NCI-H2107 treated with DMSO at 0.1 percent for 48 hours (cell line): ENCODE measurements around the gene WFDC10B.
"Not testable (repeated sequence)": the region's sequence is repeated elsewhere in the genome, so short reads cannot be mapped to it uniquely, and the experiment has no call there.

Experiments used
- DNase-seq: peaks from one replicate; lab custom pipeline; 2025; ENCODE audit not compliant: unreplicated experiment; lab: John Stamatoyannopoulos, UW

The WFDC10B gene

GRCh38 chr20:45704969-45705637, at the start of gene WFDC10B:
Gene WFDC10B (minus strand): TSS chr20:45705019. CDS start chr20:45685992, 19,027 bp downstream.
- DNase-seq = peak; percentile 3

- no peak for DNase-seq
These were observed 47.9 kb upstream of the WFDC10B start for GRCh38 chr20:45752746-45753145.

- no peak for DNase-seq
These were observed 46.9 kb upstream of the WFDC10B start for GRCh38 chr20:45751721-45752120.

GRCh38 chr20:45745015-45745414, 40.2 kb upstream of the WFDC10B start:
- no peak for DNase-seq

GRCh38 chr20:45742596-45742995, 37.8 kb upstream of the WFDC10B start:
- DNase-seq = no peak

GRCh38 chr20:45735988-45736387, 31.2 kb upstream of the WFDC10B start:
- DNase-seq = no peak

- no peak for DNase-seq
These were observed 30.7 kb upstream of the WFDC10B start for GRCh38 chr20:45735552-45735951.

- no peak for DNase-seq
These were observed 27.4 kb upstream of the WFDC10B start for GRCh38 chr20:45732199-45732598.

- DNase-seq = no peak
These were observed 22.2 kb upstream of the WFDC10B start for GRCh38 chr20:45727044-45727443.

- no peak for DNase-seq
These were observed 20.3 kb upstream of the WFDC10B start for GRCh38 chr20:45725134-45725533.

GRCh38 chr20:45722047-45722446, 17.2 kb upstream of the WFDC10B start, which contains the start of gene SPINT4:
Gene SPINT4 (plus strand): TSS chr20:45722347. CDS start chr20:45722368, 21 bp downstream.
- no peak for DNase-seq

- DNase-seq = not testable (repeated sequence)
These were observed 11.4 kb upstream of the WFDC10B start for GRCh38 chr20:45716141-45716688.

- DNase-seq = no peak
These were observed 2.9 kb downstream of the WFDC10B start, which contains the start of gene WFDC13 for GRCh38 chr20:45701873-45702272. Gene WFDC13 (plus strand): TSS chr20:45702038. CDS start chr20:45702124, 86 bp downstream.

GRCh38 chr20:45701104-45701503, 3.7 kb downstream of the WFDC10B start:
- no peak for DNase-seq

- DNase-seq = no peak
These were observed 9.3 kb downstream of the WFDC10B start for GRCh38 chr20:45695496-45695895.

GRCh38 chr20:45693346-45693745, 11.5 kb downstream of the WFDC10B start:
- DNase-seq = not testable (repeated sequence)

- no peak for DNase-seq
These were observed 18.9 kb downstream of the WFDC10B start for GRCh38 chr20:45685896-45686295.

- DNase-seq = no peak
These were observed 25.2 kb downstream of the WFDC10B start for GRCh38 chr20:45679650-45680049.

- no peak for DNase-seq
These were observed 32.1 kb downstream of the WFDC10B start for GRCh38 chr20:45672765-45673164.

GRCh38 chr20:45670139-45670538, 34.7 kb downstream of the WFDC10B start, which contains the start of gene WFDC11:
Gene WFDC11 (minus strand): TSS chr20:45670239. CDS start chr20:45650600, 19,639 bp downstream.
- DNase-seq = no peak

- DNase-seq = not testable (repeated sequence)
These were observed 47.8 kb downstream of the WFDC10B start for GRCh38 chr20:45657038-45657437.

- peak; percentile 5 for DNase-seq
These were observed 53.1 kb downstream of the WFDC10B start for GRCh38 chr20:45651726-45652125.
